Stimulated activated naive CD4-positive, alpha-beta T cell (primary cell): Measurements from ENCODE around the gene CDC26.
A peak's percentile ranks its signal among the peaks of the same experiment; 100 is the strongest.
"Not testable (repeated sequence)": the region's sequence is repeated elsewhere in the genome, so short reads cannot be mapped to it uniquely, and the experiment has no call there.

Experiments
- DNase-seq, 6 experiments: peaks; one replicate each; lab custom pipeline; 2025; lab: John Stamatoyannopoulos, UW

The CDC26 gene

DNA sequence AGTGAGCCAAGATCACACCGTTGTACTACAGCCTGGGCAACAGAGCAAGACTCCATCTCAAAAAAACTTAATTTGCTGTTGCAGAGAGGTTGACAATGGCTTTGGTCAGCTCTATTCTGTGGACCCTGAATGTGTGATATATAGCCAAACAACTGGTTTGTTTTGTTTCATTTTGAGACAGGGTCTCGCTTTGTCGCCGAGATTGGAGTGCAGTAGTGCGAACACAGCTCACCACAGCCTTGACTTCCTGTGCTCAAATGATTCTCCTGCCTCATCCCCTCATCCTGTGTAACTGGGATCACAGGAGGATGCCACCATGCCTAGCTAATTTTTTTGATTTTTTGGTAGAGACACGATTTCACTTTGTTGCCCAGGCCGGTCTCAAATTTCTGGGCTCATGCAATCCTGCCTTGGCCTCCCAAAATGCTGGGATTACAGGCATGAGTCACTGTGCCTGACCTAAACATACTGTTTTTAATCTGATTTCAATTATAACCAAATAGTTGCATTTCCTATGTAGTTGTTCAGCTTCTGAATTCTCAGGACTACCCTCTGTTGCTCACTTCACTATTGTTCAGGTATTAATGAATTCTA, 18.0 kb upstream of the CDC26 start:
- no peak for DNase-seq

DNA sequence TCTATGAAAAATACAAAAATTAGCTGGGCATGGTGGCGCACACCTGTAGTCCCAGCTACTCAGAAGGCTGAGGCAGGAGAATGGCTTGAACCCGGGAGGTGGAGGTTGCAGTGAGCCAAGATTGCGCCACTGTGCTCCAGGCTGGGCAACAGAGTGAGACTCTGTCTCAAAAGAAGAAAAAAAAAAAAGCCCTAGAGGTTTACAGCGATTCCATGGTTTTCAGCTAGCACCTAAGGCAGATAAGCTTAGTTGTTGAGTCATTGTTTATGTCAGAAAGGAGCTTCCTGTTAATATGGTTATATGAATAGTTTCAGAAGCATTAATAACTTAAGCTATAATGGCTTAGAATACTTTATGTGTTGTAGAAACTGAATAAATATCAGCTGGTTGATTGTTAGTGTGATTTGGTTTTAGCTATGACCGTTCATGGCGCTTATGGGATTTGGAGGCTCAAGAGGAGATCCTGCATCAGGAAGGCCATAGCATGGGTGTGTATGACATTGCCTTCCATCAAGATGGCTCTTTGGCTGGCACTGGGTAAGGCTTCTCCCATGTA, 14.8 kb upstream of the CDC26 start:
- DNase-seq: no peak

DNA sequence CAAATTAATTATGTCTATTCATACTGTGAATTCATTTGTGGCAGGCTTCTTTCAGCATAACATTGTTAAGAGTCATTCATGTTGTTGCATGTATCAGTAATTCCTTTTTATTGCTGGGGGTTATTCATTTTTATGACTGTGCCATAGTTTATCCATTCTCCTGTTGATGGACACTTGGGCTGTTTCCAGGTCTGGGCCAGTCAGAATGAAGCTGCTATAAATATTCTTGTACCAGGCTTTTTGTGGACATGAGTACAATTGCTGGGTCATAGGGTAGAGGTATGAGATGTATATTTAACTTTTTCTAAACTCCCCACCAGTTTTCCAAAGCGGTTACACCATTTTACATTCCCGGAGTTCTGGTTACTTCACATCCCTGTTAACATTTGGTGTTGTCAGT, 13.7 kb upstream of the CDC26 start:
- DNase-seq: no peak

DNA sequence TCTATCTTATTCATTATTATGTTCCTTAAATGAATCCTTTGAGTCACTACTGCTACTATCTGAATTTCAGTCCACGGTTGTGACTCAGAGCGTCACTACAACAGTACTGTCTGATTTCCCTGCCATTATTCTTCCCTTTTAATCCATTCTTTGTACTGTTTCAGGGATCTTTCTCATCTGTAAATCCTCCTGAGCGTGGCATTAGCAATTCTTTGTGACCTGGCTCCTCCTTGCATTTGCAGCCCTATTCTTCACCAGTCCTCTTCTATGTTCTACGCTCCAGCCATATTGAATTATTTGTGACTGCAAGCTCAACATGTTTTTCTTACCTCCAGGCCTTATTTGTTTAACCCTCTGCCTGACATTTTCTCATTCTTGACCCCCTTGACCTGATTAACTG, 6.0 kb upstream of the CDC26 start:
- no peak for DNase-seq

DNA sequence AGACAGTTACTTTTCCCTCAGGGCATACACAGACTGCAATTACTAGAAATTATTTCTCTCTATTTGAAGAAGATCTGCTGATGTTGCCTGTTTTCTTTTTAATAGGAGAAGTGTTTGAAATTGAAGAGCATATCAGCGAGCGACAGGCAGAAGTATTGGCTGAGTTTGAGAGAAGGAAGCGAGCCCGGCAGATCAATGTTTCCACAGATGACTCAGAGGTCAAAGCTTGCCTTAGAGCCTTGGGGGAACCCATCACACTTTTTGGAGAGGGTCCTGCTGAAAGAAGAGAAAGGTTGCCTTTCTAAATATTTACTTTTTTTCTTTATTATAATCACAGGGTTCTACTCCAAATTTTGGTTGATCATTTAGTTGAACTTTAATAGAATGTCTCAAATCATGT, 3.5 kb upstream of the CDC26 start:
- no peak for DNase-seq

DNA sequence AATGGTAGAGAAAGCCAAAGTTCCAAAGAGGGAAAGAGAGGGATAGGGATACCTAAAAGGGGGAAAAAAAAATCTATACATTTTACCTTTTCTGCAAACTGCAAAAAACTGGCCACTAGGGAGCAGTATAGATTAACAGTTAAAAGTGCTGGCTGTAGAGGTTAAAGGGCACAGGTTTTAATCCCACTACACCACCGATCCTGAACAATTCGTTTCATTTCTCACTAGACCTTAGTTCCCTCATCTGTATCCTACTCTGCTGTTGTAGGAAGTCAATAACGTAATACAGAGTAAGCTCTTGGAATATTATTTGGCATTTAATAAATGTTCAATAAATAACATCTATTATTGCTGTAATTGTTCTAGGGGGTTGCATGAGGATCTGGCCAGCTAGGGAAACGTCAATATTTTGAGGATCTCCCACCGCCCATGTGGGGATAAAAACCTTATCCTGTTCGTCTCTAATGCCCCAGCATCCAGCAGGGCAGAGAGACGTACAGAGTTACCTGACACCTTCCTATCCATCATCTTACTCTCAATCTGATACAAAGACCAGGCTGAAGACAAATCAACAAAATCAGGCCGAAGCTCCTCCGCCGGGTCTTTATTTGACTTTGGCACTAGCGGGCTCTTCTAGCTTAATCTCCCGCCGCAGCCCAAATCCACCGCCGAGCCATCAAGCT, 757 bp downstream of the CDC26 start:
- DNase-seq: peak in 4 of 6 experiments; percentile 2 to 64 (median 40)

DNA sequence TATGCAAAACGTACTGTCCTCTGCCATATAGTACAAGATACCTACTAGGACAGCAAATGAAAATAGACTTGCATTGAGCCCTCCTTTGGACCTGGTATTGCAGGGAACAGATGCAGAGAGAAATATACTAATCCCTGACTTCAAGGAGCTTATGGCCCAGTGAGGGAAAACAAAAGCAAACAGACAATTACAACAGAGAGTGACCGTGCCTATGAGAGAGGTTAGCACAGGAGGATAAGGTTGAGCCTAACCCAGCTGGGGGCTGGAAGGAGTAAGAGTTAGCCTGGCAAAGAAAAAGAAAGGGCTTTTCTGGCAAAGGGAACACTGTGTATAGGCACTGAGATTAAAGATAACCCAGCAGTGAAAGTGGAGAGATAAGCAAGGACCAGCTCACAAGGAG, 5.5 kb downstream of the CDC26 start:
- no peak for DNase-seq

DNA sequence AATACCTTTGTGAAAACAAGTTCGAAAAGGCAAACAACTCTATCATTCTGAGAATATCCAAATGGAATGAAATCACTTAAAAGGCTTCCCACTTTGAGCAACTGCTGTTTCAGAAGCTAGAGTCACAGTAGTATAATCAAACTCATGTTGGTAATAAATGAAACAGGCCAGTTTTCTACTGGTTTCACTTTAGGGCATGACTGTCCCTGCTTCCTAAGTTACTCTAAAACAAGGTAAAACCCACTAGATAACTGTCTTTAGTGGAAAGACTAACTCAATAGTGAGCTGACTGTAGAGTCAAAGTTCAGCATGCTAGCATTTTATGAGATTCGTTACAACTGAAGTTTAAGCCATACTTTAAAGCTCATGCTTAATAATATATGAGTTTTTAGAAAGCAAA, 6.0 kb downstream of the CDC26 start:
- DNase-seq: no peak

DNA sequence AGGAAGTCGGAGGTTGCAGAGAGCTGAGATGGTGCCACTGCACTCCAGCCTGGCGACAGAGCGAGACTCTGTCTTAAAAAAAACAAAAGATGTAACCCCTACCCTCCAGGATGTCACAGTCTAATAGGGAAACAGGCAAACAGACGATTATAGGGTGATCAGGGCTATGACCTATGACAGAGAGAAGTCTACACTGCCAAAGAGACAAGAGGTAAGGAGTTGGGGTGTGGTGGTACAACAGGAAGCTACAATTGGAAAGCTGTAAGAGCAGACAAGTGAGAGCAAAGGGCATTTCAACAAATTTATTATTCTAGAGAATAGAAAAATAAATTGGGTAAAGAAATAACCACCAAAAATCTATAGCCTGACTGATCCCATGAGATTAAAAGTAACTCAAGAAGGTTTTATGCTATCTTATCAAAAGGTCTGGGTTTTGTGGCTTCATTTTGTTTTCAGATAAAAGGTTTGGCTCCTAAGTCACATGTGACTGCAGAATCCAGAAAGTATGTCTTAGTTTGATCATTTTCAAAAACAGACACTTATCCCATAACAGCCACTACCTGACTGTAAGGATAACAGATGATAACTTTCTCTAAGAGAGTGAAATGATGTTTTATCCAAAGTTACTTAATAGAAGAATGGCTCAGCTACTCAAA, 7.3 kb downstream of the CDC26 start:
- DNase-seq: no peak

DNA sequence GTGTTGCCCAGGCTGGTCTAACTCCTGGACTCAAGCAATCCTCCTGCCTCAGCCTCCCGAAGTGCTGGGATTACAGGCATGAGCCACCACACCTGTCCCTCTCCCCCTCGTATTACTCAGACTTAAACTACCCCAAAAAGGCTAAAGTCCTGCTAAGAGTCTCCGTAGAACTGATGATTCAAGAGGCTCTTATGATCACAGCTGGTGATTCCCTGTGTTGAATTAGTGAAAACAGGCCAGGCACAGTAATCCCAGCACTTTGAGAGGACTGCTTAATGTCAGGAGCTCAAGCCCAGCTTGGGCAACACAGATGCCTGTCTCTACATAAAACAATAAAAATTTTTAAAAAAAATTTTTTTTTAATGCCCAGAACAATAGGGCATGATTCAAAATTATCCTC, 9.2 kb downstream of the CDC26 start:
- no peak for DNase-seq

DNA sequence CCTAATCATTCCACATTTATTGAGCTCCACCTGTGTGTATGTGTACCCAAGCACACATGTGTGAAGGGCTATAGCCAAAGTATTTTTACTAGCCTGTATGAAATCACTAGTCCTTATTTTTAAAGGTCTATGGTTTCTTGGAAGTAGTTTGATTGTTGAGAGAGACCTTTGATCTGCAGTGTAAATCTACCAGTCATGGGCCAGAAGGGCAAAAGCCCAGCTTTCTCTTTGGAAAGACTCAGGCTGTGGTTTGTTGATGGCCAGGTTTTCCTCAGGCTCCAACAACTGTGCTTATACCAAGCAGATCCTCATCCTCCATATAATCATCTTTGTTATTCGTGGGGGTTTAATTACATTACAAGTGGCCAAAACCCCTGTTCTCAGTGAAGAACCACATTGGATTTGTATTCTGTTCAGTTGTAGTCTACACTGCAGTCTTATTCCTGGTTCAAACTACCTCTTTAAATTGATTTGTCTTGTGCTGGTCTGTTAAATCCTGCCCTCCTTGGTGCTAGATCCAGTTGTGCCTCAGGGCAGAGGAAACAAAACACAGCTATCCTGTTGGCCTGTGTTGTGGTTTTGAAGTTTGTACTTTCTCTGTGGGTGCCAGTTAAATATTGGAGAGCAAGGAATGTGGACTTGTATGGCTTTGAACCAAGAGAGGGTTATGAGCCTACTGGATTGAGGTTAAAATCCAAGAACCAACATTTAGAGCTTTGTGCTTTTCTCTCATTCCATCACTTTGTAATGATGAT, 13.3 kb downstream of the CDC26 start:
- no peak for DNase-seq

DNA sequence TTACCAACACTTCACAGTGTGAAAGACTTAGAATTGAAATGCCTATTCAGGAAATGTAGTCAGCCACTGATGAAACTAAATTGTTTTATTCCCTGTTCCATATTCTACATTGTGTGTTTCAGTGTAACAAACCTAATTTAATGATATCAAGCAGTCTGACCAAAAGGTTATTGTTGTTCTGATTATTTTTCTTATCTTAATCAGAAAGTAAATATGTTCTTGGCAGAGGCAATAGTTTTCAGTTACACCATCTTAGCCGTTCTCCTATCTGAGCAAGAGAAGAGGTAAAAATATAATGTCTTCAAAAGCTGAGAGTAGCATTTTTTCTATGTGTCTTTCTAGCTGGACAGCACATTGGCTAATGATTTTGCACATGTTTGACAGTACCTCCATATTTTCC, 17.1 kb downstream of the CDC26 start:
- no peak for DNase-seq

DNA sequence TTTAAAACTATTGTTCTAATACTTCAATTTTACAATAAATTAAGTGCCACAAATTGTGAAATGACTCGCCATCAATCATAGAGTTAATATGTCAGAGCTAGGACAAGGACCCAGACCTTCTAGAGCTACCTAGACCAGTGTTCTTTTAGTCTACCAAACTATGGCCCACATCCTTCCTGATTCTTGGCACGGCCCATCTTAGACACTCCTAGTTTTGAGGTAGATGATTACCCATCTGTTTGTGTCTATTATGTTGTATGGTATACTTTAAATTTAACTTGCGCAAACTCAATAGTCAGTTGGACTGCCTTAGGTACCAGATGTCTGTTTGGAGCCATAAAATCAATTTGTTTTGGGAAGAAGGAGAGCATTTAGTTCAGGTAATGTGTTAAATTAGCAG, 17.5 kb downstream of the CDC26 start:
- no peak for DNase-seq

DNA sequence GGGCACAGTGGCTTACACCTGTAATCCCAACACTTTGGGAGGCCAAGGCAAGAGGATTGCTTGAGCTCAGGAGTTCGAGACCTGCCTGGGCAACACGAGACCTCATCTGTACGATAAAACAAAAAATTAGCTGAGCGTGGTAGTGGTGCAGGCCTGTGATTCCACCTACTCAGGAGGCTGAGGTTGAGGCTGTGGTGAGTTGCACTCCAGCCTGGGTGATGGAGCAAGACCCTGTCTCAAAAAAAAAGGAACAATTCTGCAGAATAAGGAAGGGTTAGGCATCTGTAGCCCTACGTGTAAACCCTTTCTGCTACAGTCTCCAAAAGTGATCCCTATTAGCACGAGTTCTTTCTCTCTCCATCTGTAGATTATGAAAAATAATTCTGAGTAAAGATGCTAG, 19.9 kb downstream of the CDC26 start:
- DNase-seq: no peak

DNA sequence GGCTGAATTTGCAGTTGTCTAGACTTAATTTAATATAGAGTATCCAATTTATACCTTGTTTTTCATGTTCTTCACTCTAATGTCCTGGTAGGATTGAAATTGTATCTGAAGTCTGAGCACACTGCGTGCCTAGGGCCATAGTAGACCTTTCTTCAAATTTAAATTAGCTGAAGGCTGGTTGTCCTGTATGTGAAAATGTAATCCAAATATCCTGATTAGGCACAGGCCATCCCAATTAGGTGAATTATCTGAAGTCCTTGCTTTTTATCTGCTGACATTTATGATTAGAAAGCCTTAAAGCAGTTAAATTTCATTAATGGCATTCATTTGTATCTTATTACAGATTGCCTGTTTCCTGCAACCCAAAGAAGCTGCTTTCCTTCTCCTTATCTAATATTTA, 20.4 kb downstream of the CDC26 start:
- DNase-seq: no peak

DNA sequence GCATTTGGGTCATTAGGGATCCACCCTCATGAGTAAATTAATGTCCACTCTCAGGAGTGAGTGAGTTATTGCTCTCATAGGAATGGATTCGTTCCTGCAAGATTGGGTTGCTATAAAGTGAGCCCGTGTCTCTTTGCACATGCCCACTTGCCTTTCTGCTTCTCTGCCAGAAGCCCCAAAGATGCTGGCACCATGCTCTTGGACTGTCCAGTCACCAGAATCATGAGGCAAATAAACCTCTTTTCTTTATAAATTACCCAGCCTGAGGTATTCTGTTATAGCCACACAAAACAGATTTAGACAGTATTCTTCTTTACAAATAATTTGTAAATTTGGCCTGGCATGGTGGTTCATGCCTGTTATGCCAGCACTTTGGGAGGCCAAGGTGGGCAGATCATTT, 24.6 kb downstream of the CDC26 start:
- DNase-seq: no peak

DNA sequence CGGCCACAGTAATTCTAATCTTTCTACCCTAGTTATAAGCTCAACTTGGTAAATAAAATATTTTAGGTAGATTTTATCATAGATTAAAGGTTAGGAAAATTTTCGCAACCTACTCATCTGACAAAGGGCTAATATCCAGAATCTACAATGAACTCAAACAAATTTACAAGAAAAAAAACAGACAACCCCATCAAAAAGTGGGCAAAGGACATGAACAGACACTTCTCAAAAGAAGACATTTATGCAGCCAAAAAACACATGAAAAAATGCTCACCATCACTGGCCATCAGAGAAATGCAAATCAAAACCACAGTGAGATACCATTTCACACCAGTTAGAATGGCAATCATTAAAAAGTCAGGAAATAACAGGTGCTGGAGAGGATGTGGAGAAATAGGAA, 25.7 kb downstream of the CDC26 start:
- not testable (repeated sequence) for DNase-seq

DNA sequence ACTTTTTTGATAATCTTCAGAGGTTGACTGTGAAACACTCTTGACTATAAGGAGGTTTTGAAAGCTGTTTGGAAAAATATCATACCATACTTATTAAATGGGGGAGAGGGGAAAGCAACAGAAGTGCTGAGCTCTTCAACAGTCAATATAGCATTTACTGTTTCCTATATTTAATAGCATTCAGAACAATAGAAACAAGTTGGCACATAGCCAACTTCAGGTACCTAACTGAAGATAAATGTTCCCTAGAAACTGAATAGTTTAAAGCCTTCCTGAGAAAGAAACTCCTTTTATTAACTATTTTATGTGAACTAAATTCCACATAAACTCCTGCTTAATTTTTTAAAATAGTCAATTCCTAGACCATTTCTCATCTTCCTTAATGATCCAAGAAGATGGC, 27.7 kb downstream of the CDC26 start:
- no peak for DNase-seq

DNA sequence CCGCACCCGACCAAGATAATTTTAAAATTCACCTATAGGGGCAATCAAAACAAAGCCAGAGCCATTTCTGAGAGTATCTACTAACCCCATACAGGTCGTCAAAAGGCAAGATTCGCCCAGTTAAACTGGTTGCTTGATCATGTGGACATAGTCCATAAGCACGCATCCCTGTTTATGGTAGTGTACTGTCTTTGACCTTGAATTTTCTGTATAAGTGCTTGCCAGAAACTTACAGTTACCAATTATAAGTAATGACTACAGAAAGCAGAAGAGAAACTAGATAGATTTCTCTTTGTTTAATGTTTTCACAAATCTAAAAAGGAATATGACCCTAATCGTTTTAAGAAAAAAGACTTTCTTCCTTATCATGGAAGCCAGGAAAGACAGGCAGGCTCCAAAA, 28.4 kb downstream of the CDC26 start:
- DNase-seq: no peak

DNA sequence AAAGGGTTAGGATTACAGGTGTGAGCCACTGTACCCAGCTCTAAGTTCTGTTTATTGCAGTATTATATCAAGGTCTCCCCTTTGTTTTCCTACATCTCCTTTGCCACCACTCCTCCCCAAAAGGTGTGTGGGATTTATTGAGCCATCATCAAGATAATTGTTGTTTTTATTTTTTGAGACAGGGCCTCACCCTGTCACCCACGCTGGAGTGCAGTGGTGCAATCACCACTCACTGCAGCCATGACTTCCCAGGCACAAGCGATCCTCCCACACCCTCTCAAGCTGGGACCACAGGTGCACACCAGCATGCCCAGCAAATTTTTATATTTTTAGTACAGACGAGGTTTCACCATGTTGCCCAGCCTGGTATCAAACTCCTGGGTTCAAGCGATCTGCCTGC, 29.5 kb downstream of the CDC26 start:
- DNase-seq: no peak

DNA sequence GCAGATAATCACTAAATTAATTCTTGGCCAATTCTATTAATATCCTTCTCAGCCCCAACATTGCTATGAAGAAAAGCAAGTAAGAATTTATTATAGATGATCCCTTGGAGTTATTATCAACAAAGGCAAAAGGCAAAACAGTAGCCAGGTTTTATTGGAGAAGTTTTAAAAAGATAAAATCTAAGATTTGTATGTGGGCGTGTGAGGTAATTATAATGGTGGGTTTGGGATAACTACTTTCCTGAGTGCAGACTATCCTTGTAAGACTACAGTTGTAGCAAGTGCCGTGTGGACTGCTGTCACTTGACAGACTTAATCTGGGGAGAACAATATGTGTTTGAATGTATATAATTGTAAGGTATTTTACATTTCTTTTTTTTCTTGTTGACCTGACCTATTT, 30.8 kb downstream of the CDC26 start:
- DNase-seq: no peak

DNA sequence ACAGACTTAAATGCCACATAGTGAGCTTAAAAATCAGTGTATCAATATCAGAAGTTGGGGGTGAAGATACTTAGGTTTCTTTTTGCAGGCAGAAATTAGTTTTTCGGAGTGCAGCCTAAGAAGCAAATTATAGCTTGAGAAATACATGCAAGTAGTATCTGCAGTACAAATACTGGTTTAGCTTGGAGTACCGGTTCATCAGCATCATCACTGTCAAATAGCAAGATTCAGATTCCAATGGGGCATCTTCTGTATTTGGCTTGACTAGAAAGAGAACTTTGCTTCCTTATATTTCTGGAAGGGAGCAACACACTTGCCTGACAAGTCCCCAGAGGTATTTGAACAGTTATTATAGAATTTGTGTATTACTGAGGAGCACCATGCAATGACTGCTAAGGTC, 34.2 kb downstream of the CDC26 start:
- DNase-seq: no peak

DNA sequence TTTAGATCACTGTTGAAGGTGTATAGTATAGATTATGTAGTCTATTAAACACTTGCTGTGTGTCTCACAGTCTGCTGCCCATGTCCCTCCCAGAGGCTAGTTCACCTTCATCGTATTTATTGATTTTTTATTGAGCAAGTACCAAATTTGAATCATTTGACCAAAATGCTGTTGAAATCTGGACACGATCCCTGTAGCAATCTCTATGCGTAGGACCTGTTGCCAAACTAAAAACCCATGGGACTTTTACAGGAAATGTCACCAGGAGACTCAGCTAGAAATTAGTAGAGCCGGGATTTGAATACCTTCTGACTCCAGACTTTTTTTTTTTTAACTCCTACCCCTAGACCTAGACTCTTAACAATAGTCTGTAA, 36.5 kb downstream of the CDC26 start:
- no peak for DNase-seq
